Neural progenitor cell (in vitro differentiated cells): ENCODE measurements around the gene QDPR. TPM values are rescaled to one million over a fixed set of nuclear protein-coding genes. Genes with fewer than 3 reads are reported as not detected.
A peak's percentile ranks its signal among the peaks of the same experiment; 100 is the strongest.

Source experiments
- DNase-seq: peaks from one replicate; pipeline ENCODE4 v3.0.0-alpha.2; 2016; ENCODE audit warnings: low spot score
- H2AFZ ChIP-seq: fragments of 200-600 bp; sonication (generic); replicated peaks from 2 replicates; pipeline ENCODE4 v1.6.1; 2016; ENCODE audit warnings: antibody characterized with exemption
- H3F3A ChIP-seq: fragments of 200-600 bp; sonication (generic); 2 replicates; pipeline ENCODE4 v1.6.1; 2016; ENCODE audit warnings: antibody characterized with exemption, low read depth
- H3K27ac ChIP-seq: fragments of 200-600 bp; sonication (generic); 2 replicates; pipeline ENCODE4 v1.5.1; 2016; ENCODE audit warnings: mild to moderate bottlenecking
- H3K27me3 ChIP-seq: fragments of 200-600 bp; sonication (generic); 2 replicates; pipeline ENCODE4 v1.6.1; 2016; ENCODE audit warnings: mild to moderate bottlenecking, moderate library complexity
- H3K36me3 ChIP-seq: fragments of 200-600 bp; sonication (generic); 2 replicates; pipeline ENCODE4 v1.5.1; 2016
- H3K4me1 ChIP-seq: fragments of 200-600 bp; sonication (generic); 2 replicates; pipeline ENCODE4 v1.6.1; 2016; ENCODE audit warnings: mixed run types
- H3K4me2 ChIP-seq: fragments of 200-600 bp; sonication (generic); 2 replicates; pipeline ENCODE4 v1.6.1; 2016
- H3K4me3 ChIP-seq: fragments of 200-600 bp; sonication (generic); 2 replicates; pipeline ENCODE4 v1.5.1; 2016
- H3K79me2 ChIP-seq: fragments of 200-600 bp; sonication (generic); 2 replicates; pipeline ENCODE4 v1.6.1; 2016; ENCODE audit warnings: low read depth
- H3K9ac ChIP-seq: fragments of 200-600 bp; sonication (generic); 2 replicates; pipeline ENCODE4 v1.6.1; 2016
- H3K9me3 ChIP-seq: fragments of 200-600 bp; sonication (generic); 2 replicates; pipeline ENCODE4 v1.5.1; 2016; ENCODE audit warnings: low read depth
- H4K20me1 ChIP-seq: fragments of 200-600 bp; sonication (generic); 2 replicates; pipeline ENCODE4 v1.6.1; 2016; ENCODE audit warnings: low read depth
- H3K27ac Mint-ChIP-seq: 3 replicates; pipeline ENCODE4 v1.8.0; 2021; ENCODE audit warnings: mixed read lengths
- H3K27me3 Mint-ChIP-seq: 2 replicates; pipeline ENCODE4 v1.8.0; 2022; ENCODE audit warnings: low read depth, mild to moderate bottlenecking, inconsistent platforms, moderate library complexity, mixed read lengths; ENCODE audit not compliant: insufficient read depth
- H3K36me3 Mint-ChIP-seq: 3 replicates; pipeline ENCODE4 v1.8.0; 2021; ENCODE audit warnings: mixed read lengths
- H3K4me1 Mint-ChIP-seq: 3 replicates; pipeline ENCODE4 v1.8.0; 2021; ENCODE audit warnings: mixed read lengths
- H3K4me3 Mint-ChIP-seq: 3 replicates; pipeline ENCODE4 v1.8.0; 2021; ENCODE audit warnings: mild to moderate bottlenecking, moderate library complexity, mixed read lengths
- H3K9me3 Mint-ChIP-seq: 3 replicates; pipeline ENCODE4 v1.8.0; 2020; ENCODE audit warnings: mixed read lengths
- EZH2 ChIP-seq: fragments of 200-600 bp; sonication (generic); IDR thresholded peaks from 2 replicates; pipeline ENCODE4 v1.6.1; 2017; ENCODE audit warnings: antibody characterized with exemption, mild to moderate bottlenecking, moderate library complexity
- EZH2phosphoT487 ChIP-seq: fragments of 200-600 bp; sonication (generic); IDR thresholded peaks from 2 replicates; pipeline ENCODE4 v1.6.1; 2017; ENCODE audit warnings: antibody characterized with exemption
- total RNA-seq: library from RNA; depleted of rRNA; stranded (reverse); fragments of >200 nt; gene quantifications from 2 replicates; pipeline ENCODE4 v1.2.3, GENCODE V29; 2015; ENCODE audit warnings: low replicate concordance
- TF ChIP-seq, protein P1 (sequence below): fragments of 200-600 bp; sonication (generic); IDR thresholded peaks from 2 replicates; pipeline ENCODE4 v1.5.1; 2017; ENCODE audit warnings: antibody characterized with exemption, mild to moderate bottlenecking

QDPR gene
- total RNA-seq, 1 donor from 2014 or later = 22.4 TPM

DNA sequence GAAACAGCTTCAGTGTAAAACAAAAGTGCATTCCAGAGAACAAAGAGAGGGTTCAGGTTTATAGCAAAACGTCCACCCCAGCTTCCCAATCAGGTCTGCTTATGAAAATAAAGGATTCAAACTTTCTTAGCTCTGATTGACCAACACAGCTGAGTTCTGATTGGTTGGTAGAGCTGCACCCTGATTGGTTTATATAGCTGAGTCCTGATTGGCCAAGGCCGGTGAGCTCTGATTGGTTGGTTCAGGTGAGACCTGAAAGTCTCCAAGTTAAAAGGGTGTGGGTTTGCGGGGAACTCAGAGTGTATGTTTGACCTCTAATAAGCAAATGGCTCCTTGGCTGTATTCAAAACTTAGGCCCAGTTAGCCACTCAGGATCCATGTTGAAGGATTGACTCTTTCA, 24.0 kb upstream of the QDPR start:
- no peaks in the 10 kb centered on the region for H3K36me3 Mint-ChIP-seq
- H3K27me3 Mint-ChIP-seq = peaks cover 4% of the 10 kb centered on the region

DNA sequence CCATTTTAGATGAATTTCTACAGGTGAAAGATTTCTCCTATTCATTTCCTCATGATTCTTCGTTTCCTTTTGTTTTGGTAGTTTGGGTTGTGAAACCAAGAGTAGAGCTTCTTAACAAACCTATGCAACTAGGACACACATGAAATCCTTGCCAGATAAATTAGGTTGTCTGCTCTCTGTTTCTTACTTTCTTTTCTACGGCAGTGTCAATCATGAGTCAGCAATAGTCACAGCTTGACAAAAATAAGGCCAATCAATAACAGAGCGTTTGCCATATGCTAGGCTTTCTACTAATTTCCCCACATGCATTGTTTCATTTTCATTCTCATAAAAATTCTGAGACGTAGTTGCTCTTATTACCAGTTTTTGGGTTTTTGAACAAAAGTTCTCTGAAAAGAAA, 23.4 kb upstream of the QDPR start:
- H3K4me1 Mint-ChIP-seq = no peaks in the 10 kb centered on the region
- Histone ChIP-seq H3K27ac (no peak overlapping the region), H3K4me3 (no peak overlapping the region), H3K79me2 (no peaks in the 10 kb centered on the region), H4K20me1 (no peaks in the 10 kb centered on the region), H3K4me1 (no peaks in the 10 kb centered on the region), H3K4me2 (no peak overlapping the region), H3K27me3 (no peaks in the 10 kb centered on the region), H3F3A (no peaks in the 10 kb centered on the region), H2AFZ (peak overlapping the region; percentile 35), H3K9ac (no peak overlapping the region), H3K9me3 (no peaks in the 10 kb centered on the region), H3K36me3 (no peaks in the 10 kb centered on the region)
- no peaks in the 10 kb centered on the region for H3K9me3 Mint-ChIP-seq
- no peak overlapping the region for H3K27ac Mint-ChIP-seq
- no peak for DNase-seq
- peaks cover 6% of the 10 kb centered on the region for H3K27me3 Mint-ChIP-seq
- TF ChIP-seq, protein P1, sequence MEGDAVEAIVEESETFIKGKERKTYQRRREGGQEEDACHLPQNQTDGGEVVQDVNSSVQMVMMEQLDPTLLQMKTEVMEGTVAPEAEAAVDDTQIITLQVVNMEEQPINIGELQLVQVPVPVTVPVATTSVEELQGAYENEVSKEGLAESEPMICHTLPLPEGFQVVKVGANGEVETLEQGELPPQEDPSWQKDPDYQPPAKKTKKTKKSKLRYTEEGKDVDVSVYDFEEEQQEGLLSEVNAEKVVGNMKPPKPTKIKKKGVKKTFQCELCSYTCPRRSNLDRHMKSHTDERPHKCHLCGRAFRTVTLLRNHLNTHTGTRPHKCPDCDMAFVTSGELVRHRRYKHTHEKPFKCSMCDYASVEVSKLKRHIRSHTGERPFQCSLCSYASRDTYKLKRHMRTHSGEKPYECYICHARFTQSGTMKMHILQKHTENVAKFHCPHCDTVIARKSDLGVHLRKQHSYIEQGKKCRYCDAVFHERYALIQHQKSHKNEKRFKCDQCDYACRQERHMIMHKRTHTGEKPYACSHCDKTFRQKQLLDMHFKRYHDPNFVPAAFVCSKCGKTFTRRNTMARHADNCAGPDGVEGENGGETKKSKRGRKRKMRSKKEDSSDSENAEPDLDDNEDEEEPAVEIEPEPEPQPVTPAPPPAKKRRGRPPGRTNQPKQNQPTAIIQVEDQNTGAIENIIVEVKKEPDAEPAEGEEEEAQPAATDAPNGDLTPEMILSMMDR = no peak
- TF ChIP-seq EZH2phosphoT487 (no peak), EZH2 (no peak)
- H3K4me3 Mint-ChIP-seq = no peak overlapping the region
- no peaks in the 10 kb centered on the region for H3K36me3 Mint-ChIP-seq

More for the DNA sequence above, 24.0 kb upstream of the QDPR start:
- H4K20me1 ChIP-seq = no peaks in the 10 kb centered on the region
- H3K36me3 ChIP-seq = no peaks in the 10 kb centered on the region
- no peak overlapping the region for H3K9ac ChIP-seq
- no peak overlapping the region for H3K27ac ChIP-seq
- H3K27me3 ChIP-seq = no peaks in the 10 kb centered on the region
- H3K9me3 Mint-ChIP-seq = no peaks in the 10 kb centered on the region
- no peaks in the 10 kb centered on the region for H3K79me2 ChIP-seq
- H3F3A ChIP-seq = no peaks in the 10 kb centered on the region
- no peaks in the 10 kb centered on the region for H3K4me1 Mint-ChIP-seq
- DNase-seq = no peak
- H3K27ac Mint-ChIP-seq = no peak overlapping the region
- H3K4me3 ChIP-seq = no peak overlapping the region
- H3K4me3 Mint-ChIP-seq = no peak overlapping the region
- H3K4me2 ChIP-seq = no peak overlapping the region
- no peak for TF ChIP-seq EZH2
- TF ChIP-seq, protein P1 = no peak
- no peak for TF ChIP-seq EZH2phosphoT487
- H3K9me3 ChIP-seq = no peaks in the 10 kb centered on the region
- H3K4me1 ChIP-seq = no peaks in the 10 kb centered on the region
- H2AFZ ChIP-seq = peak overlapping the region; percentile 35

DNA sequence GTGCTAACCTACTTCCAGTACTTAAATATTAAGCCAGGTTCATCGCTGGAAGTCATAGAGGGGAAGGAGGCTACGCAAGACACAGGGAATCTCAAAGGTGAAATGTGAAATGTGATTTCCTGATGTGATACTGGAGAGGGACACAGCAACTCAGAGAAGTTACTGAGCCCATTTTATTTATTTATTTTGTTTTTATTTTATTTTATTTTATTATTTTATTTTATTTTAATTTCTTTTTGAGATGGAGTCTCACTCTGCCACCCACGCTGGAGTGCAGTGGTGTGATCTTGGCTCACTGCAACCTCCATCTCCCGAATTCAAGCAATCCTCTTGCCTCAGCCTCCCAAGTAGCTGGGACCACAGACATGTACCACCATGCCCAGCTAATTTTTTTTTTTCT, 22.8 kb upstream of the QDPR start:
- no peak for DNase-seq
- no peak overlapping the region for H3K9ac ChIP-seq
- H3K4me3 ChIP-seq = no peak overlapping the region
- no peaks in the 10 kb centered on the region for H3K4me1 ChIP-seq
- no peak overlapping the region for H3K27ac ChIP-seq
- no peaks in the 10 kb centered on the region for H3K27me3 ChIP-seq
- H4K20me1 ChIP-seq = no peaks in the 10 kb centered on the region
- Mint-ChIP-seq H3K9me3 (no peaks in the 10 kb centered on the region), H3K27me3 (peaks cover 6% of the 10 kb centered on the region), H3K4me3 (no peak overlapping the region), H3K27ac (no peak overlapping the region), H3K4me1 (no peaks in the 10 kb centered on the region), H3K36me3 (no peaks in the 10 kb centered on the region)
- no peak overlapping the region for H3K4me2 ChIP-seq
- no peaks in the 10 kb centered on the region for H3K9me3 ChIP-seq
- H3K79me2 ChIP-seq = no peaks in the 10 kb centered on the region
- no peak overlapping the region for H2AFZ ChIP-seq
- no peaks in the 10 kb centered on the region for H3K36me3 ChIP-seq
- no peaks in the 10 kb centered on the region for H3F3A ChIP-seq
- TF ChIP-seq EZH2 (no peak), EZH2phosphoT487 (no peak)
- TF ChIP-seq, protein P1 = no peak
